GM23338 (cell line): ENCODE data around the gene RYR2. TPM values are rescaled to one million over a fixed set of nuclear protein-coding genes. Genes with fewer than 3 reads are reported as not detected.

Source experiments
- ATAC-seq: fragments of 200-7000 bp; cut with Tn5 transposase; 3 replicates; pipeline ENCODE4 v1.9.1; 2020
- DNase-seq: peaks from one replicate; pipeline ENCODE4 v3.0.0-alpha.2; 2015; ENCODE audit warnings: low spot score
- H2AFZ ChIP-seq: fragments of 200-600 bp; sonication (generic); 2 replicates; pipeline ENCODE4 v1.8.0; 2016; ENCODE audit warnings: antibody characterized with exemption, mild to moderate bottlenecking, moderate library complexity
- H3F3A ChIP-seq: fragments of 200-600 bp; sonication (generic); replicated peaks from 2 replicates; pipeline ENCODE4 v1.8.0; 2017; ENCODE audit warnings: antibody characterized with exemption, mixed run types, low read depth
- H3K27ac ChIP-seq: fragments of 200-600 bp; sonication (generic); 2 replicates; pipeline ENCODE4 v1.6.1; 2016; ENCODE audit warnings: low read depth
- H3K27me3 ChIP-seq: fragments of 200-600 bp; sonication (generic); 2 replicates; pipeline ENCODE4 v1.8.0; 2016; ENCODE audit warnings: mild to moderate bottlenecking, mixed run types, moderate library complexity; ENCODE audit not compliant: insufficient read depth
- H3K36me3 ChIP-seq: fragments of 200-600 bp; sonication (generic); 2 replicates; pipeline ENCODE4 v1.8.0; 2016; ENCODE audit warnings: mild to moderate bottlenecking; ENCODE audit not compliant: insufficient read depth
- H3K4me1 ChIP-seq: fragments of 200-600 bp; sonication (generic); 2 replicates; pipeline ENCODE4 v1.8.0; 2016; ENCODE audit warnings: mild to moderate bottlenecking, moderate library complexity; ENCODE audit not compliant: insufficient read depth
- H3K4me2 ChIP-seq: fragments of 200-600 bp; sonication (generic); 2 replicates; pipeline ENCODE4 v1.7.1; 2017; ENCODE audit warnings: mixed run types
- H3K4me3 ChIP-seq: fragments of 200-600 bp; sonication (generic); 2 replicates; pipeline ENCODE4 v1.6.1; 2016; ENCODE audit warnings: mixed run types
- H3K79me2 ChIP-seq: fragments of 200-600 bp; sonication (generic); replicated peaks from 2 replicates; pipeline ENCODE4 v1.8.0; 2017; ENCODE audit warnings: mild to moderate bottlenecking; ENCODE audit not compliant: insufficient read depth
- H3K9me2 ChIP-seq: fragments of 200-600 bp; sonication (generic); 2 replicates; pipeline ENCODE4 v1.8.0; 2017; ENCODE audit not compliant: insufficient read depth
- H4K20me1 ChIP-seq: fragments of 200-600 bp; sonication (generic); replicated peaks from 2 replicates; pipeline ENCODE4 v1.8.0; 2017; ENCODE audit warnings: mild to moderate bottlenecking; ENCODE audit not compliant: insufficient read depth
- H3K27ac Mint-ChIP-seq: 2 replicates; pipeline ENCODE4 v1.8.0; 2020; ENCODE audit warnings: inconsistent platforms, mild to moderate bottlenecking, moderate library complexity, mixed read lengths
- H3K27me3 Mint-ChIP-seq: 3 replicates; pipeline ENCODE4 v1.8.0; 2022; ENCODE audit warnings: low read depth, mild to moderate bottlenecking, moderate library complexity, mixed read lengths, inconsistent platforms; ENCODE audit not compliant: insufficient read depth, poor library complexity
- H3K36me3 Mint-ChIP-seq: 3 replicates; pipeline ENCODE4 v1.8.0; 2021; ENCODE audit warnings: low read depth, mild to moderate bottlenecking, inconsistent platforms, moderate library complexity, mixed read lengths
- H3K4me1 Mint-ChIP-seq: 3 replicates; pipeline ENCODE4 v1.8.0; 2020; ENCODE audit warnings: mild to moderate bottlenecking, inconsistent platforms, mixed read lengths
- H3K4me3 Mint-ChIP-seq: 3 replicates; pipeline ENCODE4 v1.8.0; 2021; ENCODE audit warnings: moderate library complexity, mild to moderate bottlenecking, inconsistent platforms, mixed read lengths
- H3K9me3 Mint-ChIP-seq: 3 replicates; pipeline ENCODE4 v1.8.0; 2020; ENCODE audit warnings: moderate library complexity, mild to moderate bottlenecking, inconsistent platforms, mixed read lengths
- CTCF ChIP-seq, 2 experiments: fragments of 200-600 bp in 1 of 2; sonication (generic) in 1 of 2; conservative IDR thresholded peaks; 2 replicates each; pipeline versions ENCODE4 v1.5.1 to v1.6.1; 2016 to 2017; ENCODE audit warnings: antibody characterized with exemption in 2 of 2, low read depth in 2 of 2, mild to moderate bottlenecking in 2 of 2, moderate library complexity in 1 of 2
- EZH2 ChIP-seq: fragments of 200-600 bp; sonication (generic); IDR thresholded peaks from one replicate; pipeline ENCODE4 v1.8.0; 2017; ENCODE audit warnings: antibody characterized with exemption, mild to moderate bottlenecking, low read depth; ENCODE audit not compliant: unreplicated experiment
- EZH2phosphoT487 ChIP-seq: fragments of 200-600 bp; sonication (generic); IDR thresholded peaks from one replicate; pipeline ENCODE4 v1.8.1; 2018; ENCODE audit warnings: antibody characterized with exemption; ENCODE audit not compliant: unreplicated experiment
- POLR2AphosphoS5 ChIP-seq: IDR thresholded peaks from 2 replicates; pipeline ENCODE4 v1.6.1; 2016; ENCODE audit warnings: antibody characterized with exemption, low read depth
- ZNF114 ChIP-seq: fragments of 250-450 bp; sonication (Bioruptor Pico); IDR thresholded peaks from 2 replicates; pipeline ENCODE4 v1.5.0; 2020; ENCODE audit warnings: mild to moderate bottlenecking, moderate library complexity
- ZNF331 ChIP-seq: fragments of 250-450 bp; sonication (Bioruptor Pico); IDR thresholded peaks from 2 replicates; pipeline ENCODE4 v1.5.0; 2020; ENCODE audit warnings: low read depth, mild to moderate bottlenecking, moderate library complexity
- ZNF462 ChIP-seq: fragments of 250-450 bp; sonication (Bioruptor Pico); IDR thresholded peaks from 2 replicates; pipeline ENCODE4 v1.5.0; 2020; ENCODE audit warnings: mild to moderate bottlenecking, moderate library complexity
- polyA plus RNA-seq: library from polyadenylated mRNA; unstranded; fragments of >200 nt; fragmentation: Nextera tagmentation; extraction: Ambion mirVana; gene quantifications from 2 replicates; pipeline ENCODE4 v1.2.1, GENCODE V29; 2016
- total RNA-seq: library from RNA; depleted of rRNA; stranded (reverse); fragments of >200 nt; shearing (Covaris generic); gene quantifications from 2 replicates; pipeline ENCODE4 v1.2.3, GENCODE V29; 2014
- TF ChIP-seq, protein P1 (sequence below): IDR thresholded peaks from 2 replicates; pipeline ENCODE4 v1.6.1; 2016; ENCODE audit warnings: antibody characterized with exemption

The RYR2 gene
- total and polyA plus RNA-seq, 2 experiments from 2014 or later, result 8.9 to 10.0 TPM

- no peaks in the 10 kb centered on the region for H3K36me3 Mint-ChIP-seq
- H3K27ac ChIP-seq, result no peak overlapping the region
- H4K20me1 ChIP-seq, result no peaks in the 10 kb centered on the region
- ATAC-seq, result no peak
- DNase-seq, result no peak
- H3F3A ChIP-seq, result no peaks in the 10 kb centered on the region
- H3K27me3 Mint-ChIP-seq, result no peaks in the 10 kb centered on the region
- H3K4me1 Mint-ChIP-seq, result peaks cover 3% of the 10 kb centered on the region; the same call in 1 of the 3 replicates
- no peak overlapping the region for H2AFZ ChIP-seq
- no peak overlapping the region for H3K4me3 ChIP-seq
- no peaks in the 10 kb centered on the region for H3K36me3 ChIP-seq
- no peaks in the 10 kb centered on the region for H3K27me3 ChIP-seq
- TF ChIP-seq EZH2phosphoT487 (no peak), CTCF (conservative IDR thresholded peaks at IDR 0.05; ENCODE audit: low read depth in 2 of 2) (no peak), ZNF462 (CRISPR knock-in tag) (no peak), POLR2AphosphoS5 (no peak), EZH2 (no peak), ZNF331 (CRISPR knock-in tag) (no peak), ZNF114 (CRISPR knock-in tag) (no peak)
- TF ChIP-seq, protein P1, sequence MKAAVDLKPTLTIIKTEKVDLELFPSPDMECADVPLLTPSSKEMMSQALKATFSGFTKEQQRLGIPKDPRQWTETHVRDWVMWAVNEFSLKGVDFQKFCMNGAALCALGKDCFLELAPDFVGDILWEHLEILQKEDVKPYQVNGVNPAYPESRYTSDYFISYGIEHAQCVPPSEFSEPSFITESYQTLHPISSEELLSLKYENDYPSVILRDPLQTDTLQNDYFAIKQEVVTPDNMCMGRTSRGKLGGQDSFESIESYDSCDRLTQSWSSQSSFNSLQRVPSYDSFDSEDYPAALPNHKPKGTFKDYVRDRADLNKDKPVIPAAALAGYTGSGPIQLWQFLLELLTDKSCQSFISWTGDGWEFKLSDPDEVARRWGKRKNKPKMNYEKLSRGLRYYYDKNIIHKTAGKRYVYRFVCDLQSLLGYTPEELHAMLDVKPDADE, result no peak
- no peak overlapping the region for H3K4me3 Mint-ChIP-seq
- no peaks in the 10 kb centered on the region for H3K9me3 Mint-ChIP-seq
- peaks cover 12% of the 10 kb centered on the region for H3K79me2 ChIP-seq
- H3K27ac Mint-ChIP-seq, result no peak overlapping the region
- peaks cover 4% of the 10 kb centered on the region; the same call in 1 of the 2 replicates for H3K4me1 ChIP-seq
- no peak overlapping the region for H3K4me2 ChIP-seq
- H3K9me2 ChIP-seq, result no peaks in the 10 kb centered on the region
Measured at GRCh38 chr1:237211540-237211939, 169.6 kb downstream of the RYR2 start.
